Upper lobe of left lung (tissue), 6 donors: ENCODE measurements around the gene MYBPHL. TPM values are rescaled to one million over a fixed set of nuclear protein-coding genes. Genes with fewer than 3 reads are reported as not detected.

Source experiments
- ATAC-seq, 2 donors: fragments of 200-7000 bp; cut with Tn5 transposase; one replicate each; pipeline ENCODE4 v1.9.1; 2022; ENCODE audit warnings: mild to moderate bottlenecking in 2 of 2, moderate library complexity in 2 of 2; ENCODE audit not compliant: low FRiP score in 2 of 2
- DNase-seq, 2 donors: peaks; one replicate each; pipeline ENCODE4 v3.0.0-alpha.2; 2019 to 2020
- H3K27ac ChIP-seq, 4 donors: fragments of 200-600 bp; sonication (generic); one replicate each; pipeline ENCODE4 v1.5.1; 2016 to 2019
- H3K27me3 ChIP-seq, 4 donors: fragments of 200-600 bp; sonication (generic); one replicate each; pipeline ENCODE4 v1.5.1; 2017 to 2019
- H3K36me3 ChIP-seq, 4 donors: fragments of 200-600 bp; sonication (generic); one replicate each; pipeline ENCODE4 v1.5.1; 2016 to 2019
- H3K4me1 ChIP-seq, 4 donors: fragments of 200-600 bp; sonication (generic); one replicate each; pipeline ENCODE4 v1.5.1; 2018 to 2019
- H3K4me3 ChIP-seq, 4 donors: fragments of 200-600 bp; sonication (generic); one replicate each; pipeline ENCODE4 v1.5.1; 2017 to 2019; ENCODE audit warnings: mild to moderate bottlenecking in 2 of 4, moderate library complexity in 1 of 4
- H3K9me3 ChIP-seq, 4 donors: fragments of 200-600 bp; sonication (generic); one replicate each; pipeline ENCODE4 v1.5.1; 2018 to 2019
- EP300 ChIP-seq, 4 donors: sonication (generic); formaldehyde crosslinking; IDR thresholded peaks; one replicate each; pipeline ENCODE4 v1.5.1; 2017; ENCODE audit warnings: antibody characterized with exemption in 4 of 4, control low read depth in 2 of 4
- POLR2A ChIP-seq, 4 donors: fragments of 450-650 bp; IDR thresholded peaks; one replicate each; pipeline ENCODE4 v1.5.1; 2016 to 2017; ENCODE audit warnings: antibody characterized with exemption in 4 of 4, mild to moderate bottlenecking in 2 of 4
- POLR2AphosphoS5 ChIP-seq, 2 donors: sonication (generic); formaldehyde crosslinking; IDR thresholded peaks; one replicate each; pipeline ENCODE4 v1.5.1; 2017; ENCODE audit warnings: antibody characterized with exemption in 2 of 2
- WGBS, 2 donors: methylation state at CpG; one replicate each; pipeline ENCODE4 v1.1.5; 2017 to 2018; 5-methylcytosine and 5-hydroxymethylcytosine counted together
- total RNA-seq, 6 donors: library from RNA; depleted of rRNA in 4 of 6; stranded (reverse); fragments of >200 nt in 4 of 6; gene quantifications; one replicate each; pipeline versions ENCODE4 v1.1.0 to v1.2.1, GENCODE V29; 2016 to 2021
- TF ChIP-seq, protein P1 (sequence below), 6 experiments: fragments of 450-650 bp in 4 of 6; fragments of 200-600 bp in 2 of 6; sonication (generic) in 2 of 6; IDR thresholded peaks; one replicate each; pipeline ENCODE4 v1.5.1; 2016 to 2019; ENCODE audit warnings: antibody characterized with exemption in 6 of 6
- donor health status: DM: no; HTN: no; CAD: no; lungs with moderate emphysema.
- donor health status: DM: no; HTN: yes; CAD: no; lungs with severe emphysema.

The MYBPHL gene
- total RNA-seq, 6 donors from 2014 or later = 1.8 to 8.6 (median 3.1) TPM; not detected in 1

DNA sequence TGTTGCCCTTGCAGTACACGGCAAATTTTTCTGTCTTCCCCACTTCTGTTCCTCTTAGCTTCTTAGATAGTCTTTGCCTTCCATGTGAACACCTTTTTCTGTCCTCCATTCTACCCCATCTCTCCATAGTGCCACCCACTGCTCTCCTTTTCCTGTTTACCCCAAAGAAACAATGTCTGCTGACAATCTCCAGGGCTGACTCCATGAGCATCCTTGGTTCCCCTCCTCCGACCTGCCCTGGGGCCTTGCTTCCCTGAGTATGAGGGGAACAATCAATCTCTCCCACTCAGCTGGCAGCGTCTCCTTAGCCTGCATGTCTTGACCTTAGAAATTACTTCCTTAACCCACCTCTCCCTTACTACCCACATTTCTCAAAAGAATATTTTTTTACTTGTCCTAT lies 12.3 kb upstream of the MYBPHL start:
- no peak overlapping the region for H3K27ac ChIP-seq
- 82 to 85% methylated on average over 3 of the region's 3 CpGs for whole genome bisulfite sequencing, 2 donors
- no peaks in the 10 kb centered on the region for H3K9me3 ChIP-seq
- DNase-seq = no peak
- no peaks in the 10 kb centered on the region for H3K4me1 ChIP-seq
- ATAC-seq = no peak
- H3K36me3 ChIP-seq = peaks cover 45 to 100% (median 76%) of the 10 kb centered on the region in 4 donors
- no peaks in the 10 kb centered on the region for H3K27me3 ChIP-seq
- no peak for TF ChIP-seq EP300 (IDR thresholded peaks at IDR 0.05)
- H3K4me3 ChIP-seq = no peak overlapping the region

DNA sequence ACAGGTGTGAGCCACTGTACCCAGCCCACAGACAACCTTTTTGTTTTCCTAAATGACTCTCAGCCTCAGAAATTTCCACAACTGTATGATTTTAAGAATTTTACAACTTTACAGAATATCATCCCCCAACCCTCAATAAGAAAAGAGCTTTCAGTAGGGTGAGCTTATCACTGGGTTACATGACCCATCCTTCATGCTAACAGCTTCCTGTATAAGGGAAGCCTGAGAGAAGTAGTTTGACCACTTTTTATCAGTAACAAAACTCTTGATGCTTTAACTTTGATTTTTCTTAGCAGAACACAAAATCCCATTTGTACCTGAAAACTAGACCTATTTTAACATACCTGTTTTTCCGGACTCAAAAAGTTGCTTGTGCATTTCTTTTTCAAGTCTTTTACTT lies 9.7 kb upstream of the MYBPHL start:
- no peak for TF ChIP-seq POLR2A (IDR thresholded peaks at IDR 0.05)
- TF ChIP-seq, protein P1, sequence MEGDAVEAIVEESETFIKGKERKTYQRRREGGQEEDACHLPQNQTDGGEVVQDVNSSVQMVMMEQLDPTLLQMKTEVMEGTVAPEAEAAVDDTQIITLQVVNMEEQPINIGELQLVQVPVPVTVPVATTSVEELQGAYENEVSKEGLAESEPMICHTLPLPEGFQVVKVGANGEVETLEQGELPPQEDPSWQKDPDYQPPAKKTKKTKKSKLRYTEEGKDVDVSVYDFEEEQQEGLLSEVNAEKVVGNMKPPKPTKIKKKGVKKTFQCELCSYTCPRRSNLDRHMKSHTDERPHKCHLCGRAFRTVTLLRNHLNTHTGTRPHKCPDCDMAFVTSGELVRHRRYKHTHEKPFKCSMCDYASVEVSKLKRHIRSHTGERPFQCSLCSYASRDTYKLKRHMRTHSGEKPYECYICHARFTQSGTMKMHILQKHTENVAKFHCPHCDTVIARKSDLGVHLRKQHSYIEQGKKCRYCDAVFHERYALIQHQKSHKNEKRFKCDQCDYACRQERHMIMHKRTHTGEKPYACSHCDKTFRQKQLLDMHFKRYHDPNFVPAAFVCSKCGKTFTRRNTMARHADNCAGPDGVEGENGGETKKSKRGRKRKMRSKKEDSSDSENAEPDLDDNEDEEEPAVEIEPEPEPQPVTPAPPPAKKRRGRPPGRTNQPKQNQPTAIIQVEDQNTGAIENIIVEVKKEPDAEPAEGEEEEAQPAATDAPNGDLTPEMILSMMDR (IDR thresholded peaks at IDR 0.05) = no peak
- TF ChIP-seq EP300 (IDR thresholded peaks at IDR 0.05) = no peak
- Histone ChIP-seq H3K27me3 (no peaks in the 10 kb centered on the region), H3K9me3 (no peaks in the 10 kb centered on the region), H3K4me3 (no peak overlapping the region), H3K27ac (no peak overlapping the region), H3K36me3 (peaks cover 29 to 98% (median 58%) of the 10 kb centered on the region in 4 donors), H3K4me1 (peaks cover 0 to 10% (median 3%) of the 10 kb centered on the region in 4 donors)
- WGBS, 2 donors = 93 to 97% methylated on average over 1 of the region's 1 CpG
- DNase-seq = no peak
- ATAC-seq = no peak

DNA sequence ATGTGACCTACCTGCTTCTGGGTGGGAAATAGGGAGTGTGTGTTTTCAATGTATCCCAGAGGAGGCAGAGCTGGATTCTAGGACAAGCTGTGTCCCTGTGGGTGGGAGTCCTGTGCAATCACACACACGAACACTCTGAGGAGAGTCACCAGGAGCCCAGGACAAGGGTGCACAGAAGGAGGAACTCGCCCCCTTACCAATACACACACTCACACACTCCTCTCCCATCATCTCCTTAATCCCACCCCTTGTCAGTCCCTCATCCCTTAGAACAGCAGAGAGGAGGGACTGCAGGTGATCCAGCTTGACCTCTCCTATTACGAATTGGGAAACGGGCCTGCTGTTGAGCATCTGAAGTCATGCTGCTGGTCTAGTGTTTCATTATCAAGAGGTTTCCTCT lies 8.5 kb upstream of the MYBPHL start:
- ATAC-seq = no peak
- Histone ChIP-seq H3K4me3 (no peak overlapping the region), H3K9me3 (no peaks in the 10 kb centered on the region), H3K27ac (no peak overlapping the region), H3K36me3 (peaks cover 21 to 87% (median 50%) of the 10 kb centered on the region in 4 donors), H3K27me3 (no peaks in the 10 kb centered on the region), H3K4me1 (peaks cover 0 to 10% (median 3%) of the 10 kb centered on the region in 4 donors)
- DNase-seq = no peak
- TF ChIP-seq EP300 (IDR thresholded peaks at IDR 0.05) (no peak), POLR2A (IDR thresholded peaks at IDR 0.05) (no peak), POLR2AphosphoS5 (IDR thresholded peaks at IDR 0.05) (no peak)
- TF ChIP-seq, protein P1 (IDR thresholded peaks at IDR 0.05) = no peak
- WGBS, 2 donors = 77 to 86% methylated on average over 3 to 4 of the region's 4 CpGs

DNA sequence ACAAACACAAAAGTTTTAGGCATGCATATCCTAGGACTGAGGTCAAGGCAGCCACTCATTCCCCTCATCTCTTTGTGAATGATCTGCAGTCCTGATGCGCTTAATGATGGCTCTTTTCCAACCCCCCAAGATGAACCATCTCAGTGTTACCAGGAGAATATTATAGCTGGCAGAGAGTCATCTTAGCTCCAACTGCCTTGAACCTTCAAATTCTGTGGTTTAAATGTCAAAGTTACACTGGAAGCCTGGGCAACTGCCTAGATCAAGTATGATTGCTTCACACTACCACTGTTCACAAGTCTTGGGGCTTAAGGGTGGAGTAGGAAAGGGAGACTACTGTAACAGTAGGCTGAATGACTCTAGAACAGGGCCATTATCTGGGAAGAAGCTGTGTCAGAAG lies 8.0 kb upstream of the MYBPHL start:
- Histone ChIP-seq H3K4me1 (peaks cover 0 to 10% (median 3%) of the 10 kb centered on the region in 4 donors), H3K36me3 (peaks cover 21 to 82% (median 47%) of the 10 kb centered on the region in 4 donors), H3K27me3 (no peaks in the 10 kb centered on the region), H3K4me3 (no peak overlapping the region), H3K9me3 (no peaks in the 10 kb centered on the region), H3K27ac (no peak overlapping the region)
- no peak for DNase-seq
- TF ChIP-seq POLR2A (IDR thresholded peaks at IDR 0.05) (no peak), EP300 (IDR thresholded peaks at IDR 0.05) (no peak), POLR2AphosphoS5 (IDR thresholded peaks at IDR 0.05) (no peak)
- TF ChIP-seq, protein P1 (IDR thresholded peaks at IDR 0.05) = no peak
- 91 to 100% methylated on average over 1 of the region's 1 CpG for WGBS, 2 donors
- no peak for ATAC-seq

DNA sequence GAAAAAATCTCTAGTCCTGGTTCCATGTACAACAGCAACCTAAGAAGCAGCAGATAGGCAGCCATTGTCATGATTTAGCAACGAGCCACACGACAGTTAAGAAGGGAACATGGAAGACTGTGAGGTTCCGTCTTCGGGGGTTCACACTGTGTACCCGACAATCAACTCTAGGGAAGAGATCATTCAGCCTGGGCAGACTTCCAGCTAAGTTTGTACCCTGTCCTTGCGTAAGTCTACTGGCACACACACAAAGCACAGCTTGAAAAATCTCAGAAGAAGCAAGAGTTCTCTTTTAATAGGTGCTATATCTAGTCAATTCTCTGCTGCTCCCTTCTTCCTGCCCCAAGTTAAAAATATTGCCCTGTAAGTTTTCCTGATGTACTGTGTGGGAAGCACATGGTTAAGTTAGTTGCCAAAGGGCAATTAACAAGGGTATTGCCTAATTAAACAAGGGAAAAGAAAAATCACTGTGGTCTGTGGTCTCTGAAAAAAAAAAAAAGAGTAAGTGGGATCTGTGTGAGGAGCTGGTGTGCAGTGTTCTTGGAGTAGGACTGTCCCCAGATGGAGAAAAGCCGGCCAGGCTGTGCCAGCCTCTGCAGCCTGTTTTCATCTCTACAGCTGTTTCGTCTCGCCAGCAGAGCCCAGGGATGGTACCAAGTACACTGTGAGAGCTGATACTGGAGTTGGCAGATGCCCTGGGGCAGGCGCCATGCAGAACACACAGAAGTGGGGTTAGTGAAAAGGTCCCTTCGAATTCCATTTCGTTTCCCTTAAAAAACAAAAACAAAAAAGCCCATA lies 6.4 kb upstream of the MYBPHL start:
- no peak for TF ChIP-seq POLR2A (IDR thresholded peaks at IDR 0.05)
- TF ChIP-seq EP300 (IDR thresholded peaks at IDR 0.05) = no peak
- TF ChIP-seq, protein P1 (IDR thresholded peaks at IDR 0.05) = no peak
- no peak for TF ChIP-seq POLR2AphosphoS5 (IDR thresholded peaks at IDR 0.05)
- Histone ChIP-seq H3K9me3 (no peaks in the 10 kb centered on the region), H3K27me3 (no peaks in the 10 kb centered on the region), H3K27ac (peak overlapping the region in 3 of 4 donors; percentile 7 to 24 (median 8)), H3K4me3 (no peak overlapping the region), H3K4me1 (peaks cover 0 to 11% (median 5%) of the 10 kb centered on the region in 4 donors), H3K36me3 (peaks cover 11 to 71% (median 35%) of the 10 kb centered on the region in 4 donors)
- no peak for ATAC-seq
- peak in 1 of 2 donors; percentile 60 for DNase-seq
- WGBS, 2 donors = 68 to 69% methylated on average over 12 of the region's 12 CpGs
